ENCODE results near the gene NEB.

Gene NEB

GRCh38 chr2:151765760-151766410 lies 31.6 kb upstream of the NEB start:
- no peak for TF ChIP-seq CTCF (IDR thresholded peaks at IDR 0.05)
- no peak overlapping the region for H3K4me3 ChIP-seq (ENCODE audit: low read depth in 1 of 2, low read length in 1 of 2)
- no peak overlapping the region for H3K27ac ChIP-seq
- H3K36me3 ChIP-seq = no peaks in the 10 kb centered on the region
- H3K27me3 ChIP-seq = no peaks in the 10 kb centered on the region
- H3K9me3 ChIP-seq = no peaks in the 10 kb centered on the region
- no peaks in the 10 kb centered on the region for H3K4me1 ChIP-seq (ENCODE audit: control insufficient read depth in 1 of 2, insufficient read depth in 1 of 2, low read depth in 1 of 2, low read length in 1 of 2)

GRCh38 chr2:151762694-151763093 lies 28.4 kb upstream of the NEB start:
- no peaks in the 10 kb centered on the region for H3K4me1 ChIP-seq (ENCODE audit: control insufficient read depth in 1 of 2, insufficient read depth in 1 of 2, low read depth in 1 of 2, low read length in 1 of 2)
- no peak for TF ChIP-seq CTCF (IDR thresholded peaks at IDR 0.05)
- no peak overlapping the region for H3K4me3 ChIP-seq (ENCODE audit: low read depth in 1 of 2, low read length in 1 of 2)

GRCh38 chr2:151761687-151762086 lies 27.4 kb upstream of the NEB start:
- Histone ChIP-seq H3K4me1 (ENCODE audit: control insufficient read depth in 1 of 2, insufficient read depth in 1 of 2, low read depth in 1 of 2, low read length in 1 of 2) (no peaks in the 10 kb centered on the region), H3K27me3 (no peaks in the 10 kb centered on the region), H3K4me3 (ENCODE audit: low read depth in 1 of 2, low read length in 1 of 2) (no peak overlapping the region), H3K36me3 (no peaks in the 10 kb centered on the region), H3K27ac (no peak overlapping the region), H3K9me3 (no peaks in the 10 kb centered on the region)
- TF ChIP-seq CTCF (IDR thresholded peaks at IDR 0.05) = no peak

More at GRCh38 chr2:151762694-151763093, 28.4 kb upstream of the NEB start:
- no peak overlapping the region for H3K27ac ChIP-seq
- H3K9me3 ChIP-seq = no peaks in the 10 kb centered on the region
- H3K27me3 ChIP-seq = no peaks in the 10 kb centered on the region
- no peaks in the 10 kb centered on the region for H3K36me3 ChIP-seq

- no peak overlapping the region for H3K4me3 ChIP-seq (ENCODE audit: low read depth in 1 of 2, low read length in 1 of 2)
Observed at GRCh38 chr2:151761193-151761592, 26.9 kb upstream of the NEB start.

GRCh38 chr2:151760139-151760650 lies 25.9 kb upstream of the NEB start:
- Histone ChIP-seq H3K36me3 (no peaks in the 10 kb centered on the region), H3K9me3 (no peaks in the 10 kb centered on the region), H3K27me3 (no peaks in the 10 kb centered on the region), H3K4me3 (ENCODE audit: low read depth in 1 of 2, low read length in 1 of 2) (no peak overlapping the region), H3K4me1 (ENCODE audit: control insufficient read depth in 1 of 2, insufficient read depth in 1 of 2, low read depth in 1 of 2, low read length in 1 of 2) (no peaks in the 10 kb centered on the region), H3K27ac (no peak overlapping the region)
- TF ChIP-seq CTCF (IDR thresholded peaks at IDR 0.05) = no peak

More at GRCh38 chr2:151761193-151761592, 26.9 kb upstream of the NEB start:
- TF ChIP-seq CTCF (IDR thresholded peaks at IDR 0.05) = no peak
- Histone ChIP-seq H3K4me1 (ENCODE audit: control insufficient read depth in 1 of 2, insufficient read depth in 1 of 2, low read depth in 1 of 2, low read length in 1 of 2) (no peaks in the 10 kb centered on the region), H3K27ac (no peak overlapping the region), H3K36me3 (no peaks in the 10 kb centered on the region), H3K9me3 (no peaks in the 10 kb centered on the region), H3K27me3 (no peaks in the 10 kb centered on the region)
